HEK293 (cell line): Measurements from ENCODE around the gene TP53I3.

Experiments used
- CTCF ChIA-PET: fragments of 350-600 bp; formaldehyde crosslinking; extraction: SDS; loops from one replicate; lab custom pipeline; 2021; ENCODE audit warnings: antibody characterized with exemption; lab: Yijun Ruan, JAX
- POLR2A ChIA-PET: fragments of 300-600 bp; formaldehyde crosslinking; extraction: SDS; loops from one replicate; lab custom pipeline; 2020; ENCODE audit warnings: antibody characterized with exemption, inconsistent platforms; lab: Yijun Ruan, JAX
- H3K27ac ChIP-seq: fragments of 200-500 bp; sonication (Bioruptor generic); 2 replicates; pipeline ENCODE4 v1.5.1; 2014; ENCODE audit warnings: low read depth, low read length, control low read depth, inconsistent platforms; ENCODE audit errors: extremely low read depth
- H3K36me3 ChIP-seq, 2 experiments: fragments of 200-500 bp in 1 of 2; sonication (Bioruptor generic) in 1 of 2; 1 replicate in 1 of 2; 2 replicates in 1 of 2; pipeline ENCODE4 v1.5.1; 2014 to 2017; ENCODE audit warnings: inconsistent platforms in 2 of 2, low read length in 2 of 2; ENCODE audit not compliant: control insufficient read depth in 2 of 2, insufficient read depth in 1 of 2
- H3K4me1 ChIP-seq: fragments of 200-500 bp; sonication (Bioruptor generic); 2 replicates; pipeline ENCODE4 v1.5.1; 2014; ENCODE audit warnings: mild to moderate bottlenecking, low read length, inconsistent platforms; ENCODE audit not compliant: control insufficient read depth, insufficient read depth
- H3K4me3 ChIP-seq: 2 replicates; pipeline ENCODE4 v1.5.1; 2011; ENCODE audit warnings: low read depth, mild to moderate bottlenecking, control low read depth, low read length, moderate library complexity
- H3K9me3 ChIP-seq: fragments of 200-500 bp; sonication (Bioruptor generic); 2 replicates; pipeline ENCODE4 v1.5.1; 2014; ENCODE audit warnings: low read depth, low read length, inconsistent platforms; ENCODE audit not compliant: control insufficient read depth, insufficient read depth
- GLI4 ChIP-seq: fragments of 450-650 bp; formaldehyde crosslinking; IDR thresholded peaks from 2 replicates; pipeline ENCODE4 v1.5.1; 2016; ENCODE audit warnings: missing biosample characterization, missing genetic modification characterization
- HOXA7 ChIP-seq: sonication (generic); formaldehyde crosslinking; IDR thresholded peaks from 2 replicates; pipeline ENCODE4 v1.8.1; 2022; ENCODE audit warnings: missing genetic modification reagents, borderline replicate concordance
- HOXC10 ChIP-seq: sonication (generic); formaldehyde crosslinking; IDR thresholded peaks from 2 replicates; pipeline ENCODE4 v1.8.1; 2023; ENCODE audit warnings: mild to moderate bottlenecking, missing genetic modification reagents
- KLF16 ChIP-seq: fragments of 450-650 bp; formaldehyde crosslinking; IDR thresholded peaks from 2 replicates; pipeline ENCODE4 v1.5.1; 2017; ENCODE audit warnings: missing biosample characterization, missing genetic modification characterization
- OSR2 ChIP-seq: fragments of 450-650 bp; formaldehyde crosslinking; IDR thresholded peaks from 2 replicates; pipeline ENCODE4 v1.5.1; 2016; ENCODE audit warnings: missing biosample characterization, missing genetic modification characterization
- SETDB1 ChIP-seq: IDR thresholded peaks from one replicate; pipeline ENCODE4 v1.6.1; 2017; ENCODE audit warnings: mild to moderate bottlenecking, low read length, moderate library complexity, mixed read lengths; ENCODE audit not compliant: insufficient read length
- SP7 ChIP-seq: fragments of 450-650 bp; formaldehyde crosslinking; IDR thresholded peaks from 2 replicates; pipeline ENCODE4 v1.5.1; 2016; ENCODE audit warnings: missing biosample characterization, missing genetic modification characterization
- ZNF10 ChIP-seq: fragments of 450-650 bp; formaldehyde crosslinking; IDR thresholded peaks from 2 replicates; pipeline ENCODE4 v1.5.1; 2017; ENCODE audit warnings: missing biosample characterization, missing genetic modification characterization
- ZNF174 ChIP-seq: fragments of 450-650 bp; formaldehyde crosslinking; IDR thresholded peaks from 2 replicates; pipeline ENCODE4 v1.5.0; 2017; ENCODE audit warnings: missing biosample characterization, mild to moderate bottlenecking, missing genetic modification characterization
- ZNF184 ChIP-seq: fragments of 450-650 bp; IDR thresholded peaks from 2 replicates; pipeline ENCODE4 v1.5.1; 2018; ENCODE audit warnings: missing biosample characterization, mild to moderate bottlenecking, missing genetic modification characterization
- ZNF2 ChIP-seq: fragments of 450-650 bp; formaldehyde crosslinking; IDR thresholded peaks from 2 replicates; pipeline ENCODE4 v1.5.1; 2016; ENCODE audit warnings: missing biosample characterization, missing genetic modification characterization
- ZNF23 ChIP-seq: fragments of 450-650 bp; formaldehyde crosslinking; IDR thresholded peaks from 2 replicates; pipeline ENCODE4 v1.5.1; 2016; ENCODE audit warnings: missing biosample characterization, missing genetic modification characterization, borderline replicate concordance
- ZNF354C ChIP-seq: fragments of 450-650 bp; formaldehyde crosslinking; IDR thresholded peaks from 2 replicates; pipeline ENCODE4 v1.5.1; 2016; ENCODE audit warnings: missing biosample characterization, missing genetic modification characterization, low read depth, borderline replicate concordance
- ZNF426 ChIP-seq: fragments of 450-650 bp; formaldehyde crosslinking; IDR thresholded peaks from 2 replicates; pipeline ENCODE4 v1.5.1; 2017; ENCODE audit warnings: missing biosample characterization, missing genetic modification characterization, mild to moderate bottlenecking, inconsistent platforms, moderate library complexity
- ZNF555 ChIP-seq: fragments of 450-650 bp; formaldehyde crosslinking; conservative IDR thresholded peaks from 2 replicates; pipeline ENCODE4 v1.5.1; 2017; ENCODE audit warnings: missing biosample characterization, mild to moderate bottlenecking, missing genetic modification characterization, inconsistent platforms
- ZNF623 ChIP-seq: fragments of 450-650 bp; formaldehyde crosslinking; IDR thresholded peaks from 2 replicates; pipeline ENCODE4 v1.5.1; 2016; ENCODE audit warnings: missing biosample characterization, missing genetic modification characterization
- ZNF747 ChIP-seq: fragments of 450-650 bp; formaldehyde crosslinking; IDR thresholded peaks from 2 replicates; pipeline ENCODE4 v1.5.1; 2016; ENCODE audit warnings: missing biosample characterization, missing genetic modification characterization
- ZNF777 ChIP-seq: fragments of 450-650 bp; formaldehyde crosslinking; IDR thresholded peaks from 2 replicates; pipeline ENCODE4 v1.5.1; 2017; ENCODE audit warnings: missing biosample characterization, missing genetic modification characterization, borderline replicate concordance
- TF ChIP-seq, protein P1 (sequence below): fragments of 450-650 bp; formaldehyde crosslinking; IDR thresholded peaks from 2 replicates; pipeline ENCODE4 v1.5.1; 2016; ENCODE audit warnings: missing biosample characterization, missing genetic modification characterization, borderline replicate concordance

The TP53I3 gene

DNA sequence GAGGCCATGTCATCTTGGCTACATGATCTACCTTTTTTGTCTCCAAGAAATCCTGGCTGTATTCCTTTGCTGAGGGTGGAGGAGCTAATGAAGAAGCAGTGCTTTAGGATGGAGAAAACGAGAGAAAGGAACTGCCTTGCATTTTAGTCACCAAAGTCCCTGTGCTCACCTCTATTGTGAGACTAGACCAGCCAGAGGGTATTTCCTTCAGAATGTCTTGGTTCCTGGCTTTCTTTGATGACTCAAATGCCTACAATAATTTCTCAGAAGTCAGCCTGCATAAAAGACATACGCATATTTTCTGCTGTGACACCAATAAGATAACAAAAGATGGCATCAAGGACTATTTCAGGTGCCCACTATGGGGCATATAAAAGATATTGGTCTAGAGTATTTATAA lies 19.3 kb downstream of the TP53I3 start (continued):
- no peak for TF ChIP-seq ZNF2 (tag by site-specific recombination)
- no peak for TF ChIP-seq ZNF555
- TF ChIP-seq ZNF10 = no peak
- no peak for TF ChIP-seq ZNF354C (tag by site-specific recombination)

DNA sequence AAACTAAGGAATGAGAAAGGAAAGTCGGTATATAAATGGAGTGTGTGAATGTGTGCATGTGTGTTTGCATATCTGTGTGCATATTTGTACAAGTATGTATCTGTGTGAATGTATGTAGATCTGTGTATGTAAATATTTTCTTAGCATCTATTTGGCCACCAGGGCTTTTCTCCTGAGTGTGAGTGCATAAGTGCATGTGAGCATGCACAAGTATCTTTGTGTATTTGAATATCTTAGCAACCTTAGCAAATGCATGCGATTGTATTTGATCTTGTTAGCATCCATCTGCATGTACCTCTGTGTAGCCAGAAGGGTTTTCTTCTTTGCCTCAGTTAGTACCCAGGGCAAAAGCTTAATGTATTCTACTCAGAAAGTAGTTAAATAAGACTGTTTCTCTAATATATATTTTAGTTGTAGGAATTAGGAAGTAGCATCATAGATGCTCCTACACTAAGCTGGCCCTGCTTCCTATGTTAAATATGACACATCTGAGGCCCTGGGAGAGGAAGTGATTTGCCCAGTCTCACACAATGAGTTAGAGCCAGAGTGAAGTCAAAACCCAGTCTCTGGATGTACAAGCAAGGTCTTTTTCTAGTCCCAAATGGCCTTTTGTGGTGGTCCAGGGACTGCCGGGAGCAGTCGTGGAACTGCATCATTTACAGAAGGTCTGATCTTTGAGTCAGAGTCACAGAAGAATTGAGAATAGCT lies 25.9 kb downstream of the TP53I3 start:
- ChIA-PET POLR2A (interaction anchor here (0.7 kb wide), 1 partner anchor 19 kb away, joined by 7 read pairs; no protein-coding TSS in a partner anchor), CTCF (no interaction called here)
- H3K4me3 ChIP-seq = no peak overlapping the region
- H3K36me3 ChIP-seq = peaks cover 6 to 34% of the 10 kb centered on the region in 2 experiments; a peak in 2 of 3 replicates
- no peak for TF ChIP-seq ZNF426 (tag by site-specific recombination)
- no peak for TF ChIP-seq HOXC10 (CRISPR knock-in tag)
- no peak for TF ChIP-seq ZNF23
- no peak for TF ChIP-seq ZNF777
- no peak for TF ChIP-seq ZNF623 (tag by site-specific recombination)
- TF ChIP-seq HOXA7 (CRISPR knock-in tag) = no peak
- TF ChIP-seq OSR2 (tag by site-specific recombination) = no peak
- TF ChIP-seq, protein P1, sequence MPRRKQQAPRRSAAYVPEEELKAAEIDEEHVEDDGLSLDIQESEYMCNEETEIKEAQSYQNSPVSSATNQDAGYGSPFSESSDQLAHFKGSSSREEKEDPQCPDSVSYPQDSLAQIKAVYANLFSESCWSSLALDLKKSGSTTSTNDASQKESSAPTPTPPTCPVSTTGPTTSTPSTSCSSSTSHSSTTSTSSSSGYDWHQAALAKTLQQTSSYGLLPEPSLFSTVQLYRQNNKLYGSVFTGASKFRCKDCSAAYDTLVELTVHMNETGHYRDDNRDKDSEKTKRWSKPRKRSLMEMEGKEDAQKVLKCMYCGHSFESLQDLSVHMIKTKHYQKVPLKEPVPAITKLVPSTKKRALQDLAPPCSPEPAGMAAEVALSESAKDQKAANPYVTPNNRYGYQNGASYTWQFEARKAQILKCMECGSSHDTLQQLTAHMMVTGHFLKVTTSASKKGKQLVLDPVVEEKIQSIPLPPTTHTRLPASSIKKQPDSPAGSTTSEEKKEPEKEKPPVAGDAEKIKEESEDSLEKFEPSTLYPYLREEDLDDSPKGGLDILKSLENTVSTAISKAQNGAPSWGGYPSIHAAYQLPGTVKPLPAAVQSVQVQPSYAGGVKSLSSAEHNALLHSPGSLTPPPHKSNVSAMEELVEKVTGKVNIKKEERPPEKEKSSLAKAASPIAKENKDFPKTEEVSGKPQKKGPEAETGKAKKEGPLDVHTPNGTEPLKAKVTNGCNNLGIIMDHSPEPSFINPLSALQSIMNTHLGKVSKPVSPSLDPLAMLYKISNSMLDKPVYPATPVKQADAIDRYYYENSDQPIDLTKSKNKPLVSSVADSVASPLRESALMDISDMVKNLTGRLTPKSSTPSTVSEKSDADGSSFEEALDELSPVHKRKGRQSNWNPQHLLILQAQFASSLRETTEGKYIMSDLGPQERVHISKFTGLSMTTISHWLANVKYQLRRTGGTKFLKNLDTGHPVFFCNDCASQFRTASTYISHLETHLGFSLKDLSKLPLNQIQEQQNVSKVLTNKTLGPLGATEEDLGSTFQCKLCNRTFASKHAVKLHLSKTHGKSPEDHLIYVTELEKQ = no peak
- no peak for TF ChIP-seq ZNF174
- TF ChIP-seq, all 188 proteins: peak for 0
- Histone ChIP-seq H3K4me1 (no peaks in the 10 kb centered on the region), H3K9me3 (no peaks in the 10 kb centered on the region), H3K27ac (no peak overlapping the region)

DNA sequence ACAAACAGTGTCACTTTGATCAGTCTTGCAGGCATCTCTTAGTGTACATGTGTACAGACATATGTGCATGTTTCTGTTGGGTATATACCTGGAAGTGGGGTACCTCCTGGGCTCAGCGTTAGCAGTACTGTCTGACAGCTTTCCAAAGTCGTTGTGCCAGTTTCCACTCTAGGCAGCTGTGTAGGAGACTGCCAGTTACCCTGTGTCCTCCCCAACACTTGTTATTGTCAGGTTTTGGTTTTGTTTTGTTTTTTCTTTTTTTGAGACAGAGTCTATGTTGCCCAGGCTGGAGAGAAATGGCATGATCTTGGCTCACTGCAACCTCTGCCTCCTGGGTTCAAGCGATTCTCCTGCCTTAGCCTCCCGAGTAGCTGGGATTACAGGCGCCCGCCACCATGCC lies 28.9 kb downstream of the TP53I3 start:
- Histone ChIP-seq H3K4me1 (0 out of 2 replicates have a peak, but pooled peaks cover under 1% of the 10 kb centered on the region), H3K9me3 (no peaks in the 10 kb centered on the region), H3K4me3 (no peak overlapping the region), H3K36me3 (peaks cover 0 to 19% of the 10 kb centered on the region in 2 experiments; a peak in 2 of 3 replicates), H3K27ac (no peak overlapping the region)
- POLR2A ChIA-PET = interaction anchor here (2.6 kb wide), 1 partner anchor 21 kb away, joined by 14 read pairs; the partner anchor contains the start of gene SF3B6
- peak; percentile 96 for TF ChIP-seq ZNF184 (tag by site-specific recombination)
- no peak for TF ChIP-seq KLF16 (tag by site-specific recombination)
- TF ChIP-seq ZNF747 (tag by site-specific recombination) = no peak
- CTCF ChIA-PET = no interaction called here

DNA sequence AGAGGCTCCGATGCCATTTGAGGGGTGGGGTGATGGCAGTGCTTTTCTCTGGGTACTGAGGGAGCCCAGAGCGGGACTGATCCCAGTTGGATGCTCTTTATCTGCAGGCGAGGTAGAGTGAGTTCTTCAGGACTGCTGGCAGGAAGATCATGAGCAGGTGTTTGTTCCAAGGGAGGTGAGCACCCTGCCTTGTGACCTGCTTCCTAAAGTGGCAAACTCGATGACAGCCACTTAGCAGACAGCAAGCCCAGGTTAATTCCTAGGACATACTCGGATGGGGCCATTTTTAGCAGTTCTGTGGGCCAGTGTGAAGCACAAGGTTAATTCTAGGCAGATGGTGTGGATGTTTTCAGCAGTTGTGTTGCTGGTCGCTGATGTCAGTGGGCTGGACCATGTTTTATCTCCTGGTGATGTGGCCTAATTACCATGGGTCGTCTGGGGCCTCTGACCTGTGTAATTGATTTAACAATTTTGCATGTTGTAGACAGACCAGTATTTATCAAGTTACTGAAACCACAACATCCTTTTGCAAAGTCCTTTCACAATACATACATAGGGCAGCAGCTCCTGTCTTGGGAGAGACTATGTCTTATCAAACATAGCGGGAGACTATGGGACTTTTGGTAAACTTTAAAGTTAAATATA lies 30.1 kb downstream of the TP53I3 start:
- TF ChIP-seq GLI4 (no peak), SETDB1 (no peak), SP7 (no peak)
- TF ChIP-seq, protein P1 = no peak
- POLR2A ChIA-PET = interaction anchor here (0.8 to 2.6 kb wide), 2 partner anchors 22 to 114 kb away, joined by 3 to 14 read pairs; partner anchors contain the start of genes SF3B6 and UBXN2A
- CTCF ChIA-PET = no interaction called here

More for the DNA sequence above, 30.1 kb downstream of the TP53I3 start:
- Histone ChIP-seq H3K4me1 (0 out of 2 replicates have a peak, but pooled peaks cover 3% of the 10 kb centered on the region), H3K36me3 (peaks cover 0 to 18% of the 10 kb centered on the region in 2 experiments; a peak in 2 of 3 replicates), H3K4me3 (no peak overlapping the region), H3K9me3 (no peaks in the 10 kb centered on the region), H3K27ac (no peak overlapping the region)
